C4-2B (cell line): ENCODE data around the gene FOXD2.

Experiments used
- H3K27ac ChIP-seq: fragments of 450-650 bp; 2 replicates; pipeline ENCODE4 v1.5.1; 2017
- ZFX ChIP-seq: fragments of 450-650 bp; IDR thresholded peaks from 2 replicates; pipeline ENCODE4 v1.6.1; 2017
- TF ChIP-seq, protein P1 (sequence below): fragments of 450-650 bp; conservative IDR thresholded peaks from 2 replicates; pipeline ENCODE4 v1.5.1; 2017; ENCODE audit warnings: mild to moderate bottlenecking

The FOXD2 gene

GRCh38 chr1:47460040-47460439 is 22.2 kb downstream of the FOXD2 start:
- H3K27ac ChIP-seq = no peak overlapping the region
- TF ChIP-seq ZFX = no peak
- TF ChIP-seq, protein P1, sequence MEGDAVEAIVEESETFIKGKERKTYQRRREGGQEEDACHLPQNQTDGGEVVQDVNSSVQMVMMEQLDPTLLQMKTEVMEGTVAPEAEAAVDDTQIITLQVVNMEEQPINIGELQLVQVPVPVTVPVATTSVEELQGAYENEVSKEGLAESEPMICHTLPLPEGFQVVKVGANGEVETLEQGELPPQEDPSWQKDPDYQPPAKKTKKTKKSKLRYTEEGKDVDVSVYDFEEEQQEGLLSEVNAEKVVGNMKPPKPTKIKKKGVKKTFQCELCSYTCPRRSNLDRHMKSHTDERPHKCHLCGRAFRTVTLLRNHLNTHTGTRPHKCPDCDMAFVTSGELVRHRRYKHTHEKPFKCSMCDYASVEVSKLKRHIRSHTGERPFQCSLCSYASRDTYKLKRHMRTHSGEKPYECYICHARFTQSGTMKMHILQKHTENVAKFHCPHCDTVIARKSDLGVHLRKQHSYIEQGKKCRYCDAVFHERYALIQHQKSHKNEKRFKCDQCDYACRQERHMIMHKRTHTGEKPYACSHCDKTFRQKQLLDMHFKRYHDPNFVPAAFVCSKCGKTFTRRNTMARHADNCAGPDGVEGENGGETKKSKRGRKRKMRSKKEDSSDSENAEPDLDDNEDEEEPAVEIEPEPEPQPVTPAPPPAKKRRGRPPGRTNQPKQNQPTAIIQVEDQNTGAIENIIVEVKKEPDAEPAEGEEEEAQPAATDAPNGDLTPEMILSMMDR = no peak

- TF ChIP-seq ZFX = no peak
- TF ChIP-seq, protein P1 = no peak
- no peak overlapping the region for H3K27ac ChIP-seq
These were observed 22.6 kb downstream of the FOXD2 start for GRCh38 chr1:47460456-47460855.

DNA sequence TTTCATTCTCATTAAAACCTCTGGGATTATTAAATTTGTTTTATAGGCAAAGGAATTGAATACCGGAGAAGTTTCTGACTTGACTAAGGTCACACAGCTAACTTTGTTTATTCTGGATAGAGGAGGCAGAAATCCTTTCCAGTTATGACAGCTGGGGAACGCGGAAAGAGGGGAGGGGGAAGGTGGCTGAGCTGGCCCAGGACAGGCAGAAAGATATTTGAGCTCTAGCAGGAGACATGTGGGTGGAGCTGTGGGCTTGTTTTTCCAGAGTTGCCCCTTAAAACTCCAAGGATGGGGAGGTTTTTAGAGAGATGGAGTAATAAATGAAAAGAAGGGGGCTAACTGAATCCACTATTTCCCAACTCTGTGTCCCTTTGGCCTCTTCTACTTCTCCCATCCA is 27.8 kb downstream of the FOXD2 start:
- H3K27ac ChIP-seq = peak overlapping the region; percentile 33; the same call in 1 of the 2 replicates
- TF ChIP-seq ZFX = no peak
- TF ChIP-seq, protein P1 = no peak

DNA sequence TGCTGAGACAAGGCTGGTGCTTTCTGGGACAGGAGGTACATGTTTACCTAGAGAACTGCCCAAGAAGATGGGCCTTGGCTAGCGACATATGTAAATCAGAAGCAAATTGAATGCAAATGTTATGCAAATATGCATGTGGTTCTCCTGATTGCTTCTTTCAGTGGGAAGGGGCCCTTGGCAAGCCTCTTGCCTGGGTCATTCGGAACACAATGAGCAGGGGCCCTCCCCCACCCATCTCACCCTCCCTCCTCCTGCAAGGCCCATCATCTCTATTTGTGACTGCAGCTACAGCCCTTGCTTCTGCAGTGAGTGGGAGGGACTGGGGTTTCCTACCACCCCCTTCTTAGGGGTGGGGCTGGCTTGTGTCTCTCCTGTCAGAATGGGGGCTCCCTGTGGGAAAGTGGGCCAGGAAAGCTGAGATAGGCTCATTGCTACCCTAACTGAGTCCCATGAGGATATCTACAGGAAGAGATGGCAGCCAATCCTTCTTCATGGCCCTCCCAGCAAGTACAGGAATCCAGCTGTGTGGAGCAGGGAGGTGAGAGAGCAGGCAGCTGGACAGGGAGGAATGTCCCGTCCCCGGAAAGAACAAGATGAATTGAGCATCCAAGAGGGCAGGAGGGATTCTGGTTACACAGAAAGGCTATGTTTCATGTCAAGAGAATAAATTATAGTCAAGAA is 31.0 kb downstream of the FOXD2 start:
- TF ChIP-seq ZFX = no peak
- TF ChIP-seq, protein P1 = no peak
- no peak overlapping the region for H3K27ac ChIP-seq

DNA sequence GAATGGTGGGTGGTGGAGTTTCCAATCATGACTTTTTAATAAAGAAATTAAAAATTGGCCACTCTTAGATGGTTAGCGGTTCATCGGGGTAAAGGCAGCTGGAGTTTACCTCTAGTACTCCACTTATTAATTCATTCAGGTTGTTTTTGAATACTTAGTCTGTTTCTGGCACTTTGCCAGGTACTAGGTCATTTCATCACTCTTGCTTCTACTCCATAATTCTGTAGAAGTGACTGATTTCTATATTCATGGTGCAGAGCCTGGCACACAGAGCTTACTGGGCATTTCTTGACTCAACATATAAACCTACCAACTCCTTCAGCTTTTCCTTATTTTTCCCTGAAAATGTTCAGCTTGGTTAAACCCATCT is 31.5 kb downstream of the FOXD2 start:
- TF ChIP-seq, protein P1 = no peak
- no peak for TF ChIP-seq ZFX
- H3K27ac ChIP-seq = no peak overlapping the region

- TF ChIP-seq ZFX = no peak
- no peak overlapping the region for H3K27ac ChIP-seq
These were observed 32.1 kb downstream of the FOXD2 start for GRCh38 chr1:47469910-47470309.

DNA sequence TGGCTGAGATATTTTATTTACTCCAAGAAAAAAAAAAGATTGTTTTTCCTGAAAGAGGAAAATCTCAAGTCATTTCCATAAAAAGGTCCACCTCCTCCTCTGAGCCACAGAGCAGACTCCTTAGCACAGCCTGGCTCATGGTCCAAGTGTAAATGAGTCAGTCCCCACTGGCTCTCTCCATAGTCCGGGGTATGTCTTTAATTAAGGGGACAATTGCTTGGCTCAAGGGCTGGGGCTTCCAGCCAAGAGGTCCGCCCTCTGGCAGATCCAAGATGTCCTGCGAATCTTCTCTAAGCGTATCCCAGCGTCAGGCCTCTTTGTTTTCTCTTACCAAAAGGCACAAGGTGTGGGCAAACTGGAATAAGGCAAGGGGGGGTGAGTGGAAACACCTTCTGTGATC is 33.3 kb downstream of the FOXD2 start:
- TF ChIP-seq, protein P1 = no peak
- no peak overlapping the region for H3K27ac ChIP-seq
